Testis (tissue), 2 donors: Measurements from ENCODE around the gene DCST2.
A peak's percentile ranks its signal among the peaks of the same experiment; 100 is the strongest.

ENCODE experiments used
- CTCF ChIP-seq, 3 experiments: fragments of 450-650 bp in 2 of 3; fragments of 200-600 bp in 1 of 3; sonication (generic) in 1 of 3; IDR thresholded peaks; one replicate each; pipeline ENCODE4 v1.5.1; 2016 to 2019; ENCODE audit warnings: antibody characterized with exemption in 3 of 3, mild to moderate bottlenecking in 2 of 3, moderate library complexity in 1 of 3
- POLR2A ChIP-seq: fragments of 450-650 bp; IDR thresholded peaks from one replicate; pipeline ENCODE4 v1.6.1; 2017; ENCODE audit warnings: antibody characterized with exemption, mild to moderate bottlenecking, moderate library complexity

GRCh38 chr1:155050560-155051341, 17.2 kb upstream of the DCST2 start, which contains the start of gene ADAM15:
- TF ChIP-seq CTCF (IDR thresholded peaks at IDR 0.05) (peak; percentile 91 to 95 (median 94)), POLR2A (no peak)
